Activated T-cell treated with anti-CD3 and anti-CD28 coated beads for 4 hours (primary cell): ENCODE data around the gene SUSD2.
"Not testable (repeated sequence)": the region's sequence is repeated elsewhere in the genome, so short reads cannot be mapped to it uniquely, and the experiment has no call there.

Source experiments
- DNase-seq: peaks from one replicate; pipeline ENCODE4 v3.0.0-alpha.2; 2020

The SUSD2 gene

GRCh38 chr22:24178021-24178431 is 3.3 kb upstream of the SUSD2 start:
- DNase-seq = no peak

GRCh38 chr22:24178502-24179440 is 2.5 kb upstream of the SUSD2 start:
- DNase-seq = no peak

- DNase-seq = no peak
Observed at GRCh38 chr22:24179478-24180210, 1.6 kb upstream of the SUSD2 start.

DNA sequence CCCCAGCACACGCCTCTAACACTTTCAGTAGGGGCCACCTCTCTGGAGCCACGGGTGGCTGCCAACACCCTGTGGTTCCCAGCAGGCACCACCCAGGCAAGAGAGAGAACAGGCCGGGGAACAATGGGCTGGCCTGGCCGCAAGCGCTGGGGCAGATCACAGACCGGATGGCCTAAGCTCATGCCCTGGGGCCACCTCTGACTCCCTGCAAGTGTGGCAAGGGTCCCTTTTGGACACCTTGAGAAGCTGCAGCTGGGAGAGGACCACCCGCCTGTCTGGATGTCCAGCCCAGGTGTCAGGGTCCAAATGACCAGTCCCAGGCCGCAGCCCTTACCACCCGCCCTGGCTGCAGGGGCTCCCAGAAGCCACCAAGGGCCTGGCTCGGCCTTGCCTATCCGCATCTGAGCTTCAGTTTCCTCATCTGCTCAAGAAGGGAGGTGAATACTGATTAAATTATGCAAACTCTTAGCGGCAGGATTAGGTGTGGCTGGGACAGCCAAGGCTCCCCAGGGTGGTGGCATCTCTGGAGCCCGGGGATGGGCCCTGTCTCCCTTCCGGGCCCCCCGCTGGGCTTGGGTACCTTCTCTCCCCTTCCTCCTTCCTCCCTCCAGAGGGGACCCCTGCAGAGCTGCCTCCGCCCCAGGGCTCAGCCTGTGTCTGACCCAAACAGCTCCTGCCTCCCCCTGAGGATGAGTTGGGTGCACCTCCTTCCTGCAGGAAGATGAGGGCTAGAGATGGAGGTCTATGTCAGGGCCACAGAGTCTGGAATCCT is 785 bp upstream of the SUSD2 start:
- DNase-seq = no peak

DNA sequence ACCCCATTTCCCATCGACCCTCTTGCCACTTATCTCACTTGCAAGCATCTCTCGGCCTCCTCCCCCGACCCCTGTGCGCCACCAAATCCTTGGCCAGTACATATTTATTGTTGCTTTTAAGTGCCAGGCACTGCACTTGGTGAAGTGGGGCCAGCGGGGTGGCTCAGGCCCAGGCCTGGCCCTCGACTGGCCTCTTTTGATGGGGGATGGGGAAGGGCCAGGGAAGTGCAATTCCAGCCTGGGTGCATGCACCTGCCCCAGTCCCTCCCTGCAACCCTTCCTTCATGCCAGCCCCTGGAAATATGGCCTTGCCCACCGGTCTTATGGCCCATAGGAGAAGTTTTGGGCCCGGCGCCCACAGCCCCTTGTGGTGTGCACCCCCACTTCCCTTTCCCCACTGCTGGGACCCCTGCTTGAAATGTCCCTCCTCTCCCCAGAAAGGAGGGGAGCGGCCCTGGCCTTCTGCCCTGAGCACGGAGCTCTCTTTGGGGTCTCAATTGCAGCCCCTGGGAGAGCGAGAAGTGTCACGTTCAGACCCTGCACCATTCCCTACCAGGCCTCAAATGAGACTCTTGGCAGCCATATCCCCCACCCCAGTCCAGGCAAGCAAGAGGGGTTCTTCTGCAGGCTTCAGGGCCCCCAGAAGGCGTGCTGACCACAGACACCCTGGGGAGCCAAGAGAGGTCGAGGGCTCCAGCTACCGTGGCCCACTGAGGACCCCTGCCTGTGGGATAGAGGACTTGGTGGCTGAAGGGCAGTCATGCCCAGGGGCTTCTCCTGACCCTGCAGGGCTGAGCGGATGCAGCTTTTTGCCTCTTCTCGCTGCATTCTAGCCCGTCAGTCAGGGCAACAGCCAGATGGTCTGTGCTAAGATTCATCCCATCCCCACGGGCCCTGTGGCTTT is 961 bp downstream of the SUSD2 start:
- no peak for DNase-seq

- DNase-seq = not testable (repeated sequence)
Observed at GRCh38 chr22:24182900-24183246, 1.6 kb downstream of the SUSD2 start.

DNA sequence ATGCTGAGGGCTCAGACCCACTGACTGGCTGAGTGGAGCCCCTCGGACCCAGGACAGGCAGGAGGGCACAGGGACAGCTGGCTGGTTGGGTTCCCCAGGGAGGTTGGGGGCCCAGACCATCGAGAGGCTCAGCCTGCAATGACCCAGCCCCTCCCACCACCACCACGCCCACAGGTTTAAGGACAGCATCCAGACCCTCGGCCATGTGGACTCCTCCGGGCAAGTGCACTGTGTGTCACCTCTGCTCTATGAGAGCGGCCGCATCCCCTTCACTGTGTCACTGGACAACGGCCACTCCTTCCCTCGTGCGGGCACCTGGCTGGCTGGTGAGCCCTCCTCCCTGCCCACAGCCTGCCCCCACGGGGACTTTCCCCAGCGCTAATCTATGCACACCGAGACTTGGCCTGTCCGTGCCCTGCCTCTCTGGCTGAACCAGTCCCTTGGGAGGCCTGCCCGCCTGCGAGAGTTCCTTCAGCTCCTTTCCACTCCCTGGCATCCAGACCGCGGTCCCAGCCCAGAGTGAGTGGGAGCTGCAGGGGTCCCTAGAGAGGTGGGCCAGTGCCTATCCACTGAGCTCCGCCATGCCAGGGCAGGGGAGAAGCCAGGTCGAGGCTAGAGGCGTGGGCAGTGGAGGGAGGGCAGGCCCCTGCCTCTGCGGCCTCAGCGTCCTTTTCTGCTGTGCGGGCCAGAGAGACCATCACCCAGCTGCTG is 2.2 kb downstream of the SUSD2 start:
- no peak for DNase-seq

DNA sequence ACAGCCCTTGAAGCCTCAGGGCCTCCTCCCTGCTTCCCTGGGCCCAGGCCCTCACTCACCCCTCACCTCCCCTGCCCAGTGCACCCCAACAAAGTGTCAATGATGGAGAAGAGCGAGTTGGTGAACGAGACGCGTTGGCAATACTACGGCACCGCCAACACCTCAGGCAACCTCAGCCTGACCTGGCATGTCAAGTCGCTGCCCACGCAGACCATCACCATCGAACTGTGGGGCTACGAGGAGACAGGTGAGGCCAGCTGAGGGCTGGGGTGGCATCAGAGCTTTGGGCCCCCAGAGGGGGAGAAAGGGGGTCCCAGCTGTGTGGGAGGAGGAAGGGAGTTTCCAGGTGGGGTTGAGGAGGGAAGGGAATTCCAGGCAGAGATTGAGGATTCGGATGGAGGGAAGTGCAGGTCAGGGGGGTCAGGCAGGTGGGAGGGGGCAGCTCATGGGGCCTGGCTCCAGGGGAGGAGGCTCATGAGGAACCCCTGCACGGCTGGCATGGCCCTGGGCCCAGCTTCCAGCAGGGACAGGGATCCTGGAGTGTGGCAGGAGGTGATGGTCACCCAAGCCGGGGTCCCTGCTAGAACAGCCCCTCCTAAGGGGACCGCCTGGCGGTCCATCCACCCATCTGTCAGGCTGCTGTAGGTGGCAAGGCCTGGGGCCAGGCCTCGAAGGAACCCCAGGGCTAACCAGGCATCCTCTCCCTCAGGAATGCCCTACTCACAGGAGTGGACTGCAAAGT is 2.9 kb downstream of the SUSD2 start:
- no peak for DNase-seq

GRCh38 chr22:24185001-24185500 is 3.8 kb downstream of the SUSD2 start:
- DNase-seq = no peak

- DNase-seq = no peak
Observed at GRCh38 chr22:24185501-24186351, 4.4 kb downstream of the SUSD2 start.

DNA sequence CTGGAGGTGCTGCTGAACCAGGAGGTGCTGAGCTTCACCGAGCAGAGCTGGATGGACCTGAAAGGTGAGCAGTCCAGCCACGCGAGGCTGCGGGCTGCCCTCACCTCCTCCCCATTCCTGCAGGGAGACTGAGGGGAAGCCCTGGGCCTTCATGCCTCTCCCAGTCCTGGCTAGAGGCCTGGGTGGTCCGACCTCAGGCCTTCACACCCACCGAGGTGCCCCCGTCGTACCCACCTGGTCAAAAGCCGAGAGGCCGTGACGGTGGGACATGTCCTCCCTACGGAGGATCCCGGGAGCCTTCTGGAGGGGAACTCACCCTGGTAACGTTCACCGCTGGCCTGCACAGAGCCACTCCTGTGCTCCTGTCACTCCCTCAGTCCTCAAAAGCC is 5.1 kb downstream of the SUSD2 start:
- DNase-seq = no peak

- no peak for DNase-seq
Observed at GRCh38 chr22:24186892-24187670, 5.8 kb downstream of the SUSD2 start.

GRCh38 chr22:24187731-24188644 is 6.7 kb downstream of the SUSD2 start:
- DNase-seq = no peak

- no peak for DNase-seq
Observed at GRCh38 chr22:24188705-24189248, 7.5 kb downstream of the SUSD2 start.

DNA sequence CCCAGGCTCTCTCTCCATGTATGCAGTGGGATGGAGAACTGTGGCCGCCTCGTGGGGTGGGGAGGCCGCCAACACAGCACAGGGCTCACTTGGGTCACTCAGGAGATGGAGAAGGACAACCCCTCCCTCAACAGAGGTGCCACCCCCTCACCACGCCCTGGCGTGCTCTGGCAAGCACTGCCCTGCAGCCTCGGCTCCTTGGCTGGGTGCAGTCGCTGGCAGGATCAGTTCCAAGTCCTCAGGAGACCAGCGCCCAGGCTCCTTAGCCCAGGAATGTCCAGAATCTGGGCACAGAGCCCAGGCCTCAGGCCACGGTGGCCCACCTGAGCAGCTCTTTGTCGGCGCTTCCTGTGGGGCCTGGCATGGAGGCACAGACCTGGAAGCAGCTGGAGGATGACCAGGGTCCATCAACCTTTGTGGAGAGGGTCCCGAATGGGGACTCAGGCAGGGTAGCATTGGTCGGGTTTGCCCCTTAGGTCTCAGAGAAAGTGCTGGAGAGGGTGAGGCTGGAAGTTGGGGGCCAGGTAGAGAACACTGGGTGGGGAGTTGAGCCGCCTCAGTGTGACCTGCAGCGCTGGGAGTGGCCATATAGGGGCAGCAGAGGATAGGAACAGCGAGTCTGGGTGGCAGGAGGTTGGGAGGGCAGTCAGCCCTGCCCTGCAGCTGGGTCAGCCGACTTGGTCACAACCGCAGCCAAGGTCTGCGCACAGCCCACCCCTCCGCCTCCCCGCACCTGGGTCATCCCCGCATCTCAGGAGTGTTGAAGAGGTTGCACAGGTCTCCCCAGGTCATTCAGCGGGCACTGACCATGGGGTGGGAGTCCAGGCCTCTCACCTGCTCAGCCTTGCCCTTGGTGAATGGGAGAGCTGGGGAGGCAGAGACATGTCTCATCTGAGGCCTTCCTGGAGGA is 8.2 kb downstream of the SUSD2 start:
- no peak for DNase-seq

DNA sequence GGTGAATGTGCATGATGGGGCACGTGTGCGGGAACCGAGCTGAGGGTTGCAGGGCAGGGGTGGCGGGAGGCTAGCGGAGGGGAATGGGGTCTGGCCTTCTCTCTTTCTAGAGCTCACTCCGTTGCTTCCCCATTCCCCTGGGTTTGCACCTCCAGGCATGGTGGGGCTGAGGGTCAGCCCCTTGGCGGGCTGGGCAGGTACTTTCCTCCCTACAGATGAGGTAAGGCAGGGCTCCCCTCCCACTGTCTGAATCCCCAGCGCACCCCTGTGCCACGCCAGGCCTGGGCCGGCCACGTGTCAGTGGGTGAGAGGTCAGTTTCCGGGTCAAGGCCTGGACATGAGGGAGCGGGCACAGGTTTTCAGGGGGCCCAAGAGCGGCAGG is 8.9 kb downstream of the SUSD2 start:
- DNase-seq = no peak
